ENCODE results near the gene PSMG3.

Gene PSMG3

GRCh38 chr7:1569833-1570632 is at the start of gene PSMG3:
TSS of gene PSMG3 (minus strand) at chr7:1570032. CDS start at chr7:1569339, 693 bp downstream.
- peak; percentile 87 for DNase-seq

- DNase-seq, result no peak
Observed at GRCh38 chr7:1618475-1618874, 48.6 kb upstream of the PSMG3 start.

GRCh38 chr7:1617957-1618356 is 48.1 kb upstream of the PSMG3 start:
- no peak for DNase-seq

- DNase-seq, result no peak
Observed at GRCh38 chr7:1616741-1617140, 46.9 kb upstream of the PSMG3 start.

GRCh38 chr7:1611708-1612241 is 41.9 kb upstream of the PSMG3 start:
- DNase-seq, result no peak

- no peak for DNase-seq
Observed at GRCh38 chr7:1610678-1611302, 41.0 kb upstream of the PSMG3 start.

- DNase-seq, result no peak
Observed at GRCh38 chr7:1610013-1610677, 40.3 kb upstream of the PSMG3 start.

GRCh38 chr7:1609023-1609422 is 39.2 kb upstream of the PSMG3 start:
- no peak for DNase-seq

GRCh38 chr7:1608318-1608717 is 38.5 kb upstream of the PSMG3 start:
- no peak for DNase-seq

- no peak for DNase-seq
Observed at GRCh38 chr7:1607696-1608095, 37.9 kb upstream of the PSMG3 start.

- DNase-seq, result no peak
Observed at GRCh38 chr7:1607001-1607400, 37.2 kb upstream of the PSMG3 start.

GRCh38 chr7:1604383-1604782 is 34.6 kb upstream of the PSMG3 start:
- no peak for DNase-seq

- no peak for DNase-seq
Observed at GRCh38 chr7:1603346-1604225, 33.8 kb upstream of the PSMG3 start.

GRCh38 chr7:1602386-1602785 is 32.6 kb upstream of the PSMG3 start:
- no peak for DNase-seq

- DNase-seq, result no peak
Observed at GRCh38 chr7:1601956-1602355, 32.1 kb upstream of the PSMG3 start.

GRCh38 chr7:1599640-1600395 is 30.0 kb upstream of the PSMG3 start:
- no peak for DNase-seq

- DNase-seq, result no peak
Observed at GRCh38 chr7:1598961-1599639, 29.3 kb upstream of the PSMG3 start.

- DNase-seq, result no peak
Observed at GRCh38 chr7:1598286-1598685, 28.5 kb upstream of the PSMG3 start.

GRCh38 chr7:1597791-1598190 is 28.0 kb upstream of the PSMG3 start:
- DNase-seq, result no peak

- no peak for DNase-seq
Observed at GRCh38 chr7:1597066-1597760, 27.4 kb upstream of the PSMG3 start.

All from CD4-positive, alpha-beta T cell treated with Interleukin-1 beta for 1 hour (primary cell).